ENCODE measurements around the gene SELENOF. TPM values are rescaled to one million over a fixed set of nuclear protein-coding genes. Genes with fewer than 3 reads are reported as not detected.

Gene SELENOF
- total and polyA plus RNA-seq, 10 of the 15 experiments (the other 5 are each of a cell fraction or from before 2014, with no cell fraction given) = 98.7 to 254 (median 172) TPM

DNA sequence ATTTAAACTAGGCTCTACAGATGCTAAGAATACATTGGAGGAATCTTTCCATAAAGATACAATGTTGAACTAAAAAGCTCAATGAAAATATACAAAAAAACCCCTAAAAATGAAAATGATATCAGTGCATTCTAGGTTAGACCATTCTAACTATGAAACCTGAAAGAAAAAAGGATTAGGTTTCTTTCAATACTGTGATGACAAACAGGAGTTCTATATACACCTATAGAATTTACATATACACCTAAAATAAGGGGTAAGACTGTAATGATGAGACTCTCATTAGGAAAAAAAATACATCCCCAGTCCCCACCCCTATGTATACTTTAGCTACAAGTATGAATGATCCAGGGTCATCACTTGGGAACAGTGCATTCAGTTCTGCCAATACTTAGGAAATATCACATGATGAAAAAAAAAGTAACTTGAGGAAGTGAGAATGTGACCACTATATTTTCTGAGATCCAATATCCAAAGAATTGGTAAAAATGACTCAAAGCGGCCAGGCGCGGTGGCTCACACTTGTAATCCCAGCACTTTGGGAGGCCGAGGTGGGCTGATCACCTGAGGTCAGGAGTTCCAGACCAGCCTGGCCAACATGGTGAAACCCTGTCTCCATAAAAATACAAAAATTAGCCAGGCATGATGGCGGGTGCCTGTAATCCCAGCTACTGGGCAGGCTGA, 26.3 kb downstream of the SELENOF start (continued):
- TF ChIP-seq, protein P1, sequence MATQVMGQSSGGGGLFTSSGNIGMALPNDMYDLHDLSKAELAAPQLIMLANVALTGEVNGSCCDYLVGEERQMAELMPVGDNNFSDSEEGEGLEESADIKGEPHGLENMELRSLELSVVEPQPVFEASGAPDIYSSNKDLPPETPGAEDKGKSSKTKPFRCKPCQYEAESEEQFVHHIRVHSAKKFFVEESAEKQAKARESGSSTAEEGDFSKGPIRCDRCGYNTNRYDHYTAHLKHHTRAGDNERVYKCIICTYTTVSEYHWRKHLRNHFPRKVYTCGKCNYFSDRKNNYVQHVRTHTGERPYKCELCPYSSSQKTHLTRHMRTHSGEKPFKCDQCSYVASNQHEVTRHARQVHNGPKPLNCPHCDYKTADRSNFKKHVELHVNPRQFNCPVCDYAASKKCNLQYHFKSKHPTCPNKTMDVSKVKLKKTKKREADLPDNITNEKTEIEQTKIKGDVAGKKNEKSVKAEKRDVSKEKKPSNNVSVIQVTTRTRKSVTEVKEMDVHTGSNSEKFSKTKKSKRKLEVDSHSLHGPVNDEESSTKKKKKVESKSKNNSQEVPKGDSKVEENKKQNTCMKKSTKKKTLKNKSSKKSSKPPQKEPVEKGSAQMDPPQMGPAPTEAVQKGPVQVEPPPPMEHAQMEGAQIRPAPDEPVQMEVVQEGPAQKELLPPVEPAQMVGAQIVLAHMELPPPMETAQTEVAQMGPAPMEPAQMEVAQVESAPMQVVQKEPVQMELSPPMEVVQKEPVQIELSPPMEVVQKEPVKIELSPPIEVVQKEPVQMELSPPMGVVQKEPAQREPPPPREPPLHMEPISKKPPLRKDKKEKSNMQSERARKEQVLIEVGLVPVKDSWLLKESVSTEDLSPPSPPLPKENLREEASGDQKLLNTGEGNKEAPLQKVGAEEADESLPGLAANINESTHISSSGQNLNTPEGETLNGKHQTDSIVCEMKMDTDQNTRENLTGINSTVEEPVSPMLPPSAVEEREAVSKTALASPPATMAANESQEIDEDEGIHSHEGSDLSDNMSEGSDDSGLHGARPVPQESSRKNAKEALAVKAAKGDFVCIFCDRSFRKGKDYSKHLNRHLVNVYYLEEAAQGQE (IDR thresholded peaks at IDR 0.05; ENCODE audit: low read depth, low read length) = no peak
- TF ChIP-seq SMARCA5 (IDR thresholded peaks at IDR 0.05) (no peak), NBN (IDR thresholded peaks at IDR 0.05) (no peak), JUNB (IDR thresholded peaks at IDR 0.05) (peak; percentile 16; the same call in 1 of the 2 replicates), KLF5 (IDR thresholded peaks at IDR 0.05; ENCODE audit: partially characterized antibody) (no peak), IKZF1 (conservative IDR thresholded peaks at IDR 0.05) (no peak)
- TF ChIP-seq, protein P2, sequence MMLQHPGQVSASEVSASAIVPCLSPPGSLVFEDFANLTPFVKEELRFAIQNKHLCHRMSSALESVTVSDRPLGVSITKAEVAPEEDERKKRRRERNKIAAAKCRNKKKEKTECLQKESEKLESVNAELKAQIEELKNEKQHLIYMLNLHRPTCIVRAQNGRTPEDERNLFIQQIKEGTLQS (IDR thresholded peaks at IDR 0.05; ENCODE audit: borderline replicate concordance, extremely low read depth, low read depth, low read length) = no peak
- TF ChIP-seq, protein P3, sequence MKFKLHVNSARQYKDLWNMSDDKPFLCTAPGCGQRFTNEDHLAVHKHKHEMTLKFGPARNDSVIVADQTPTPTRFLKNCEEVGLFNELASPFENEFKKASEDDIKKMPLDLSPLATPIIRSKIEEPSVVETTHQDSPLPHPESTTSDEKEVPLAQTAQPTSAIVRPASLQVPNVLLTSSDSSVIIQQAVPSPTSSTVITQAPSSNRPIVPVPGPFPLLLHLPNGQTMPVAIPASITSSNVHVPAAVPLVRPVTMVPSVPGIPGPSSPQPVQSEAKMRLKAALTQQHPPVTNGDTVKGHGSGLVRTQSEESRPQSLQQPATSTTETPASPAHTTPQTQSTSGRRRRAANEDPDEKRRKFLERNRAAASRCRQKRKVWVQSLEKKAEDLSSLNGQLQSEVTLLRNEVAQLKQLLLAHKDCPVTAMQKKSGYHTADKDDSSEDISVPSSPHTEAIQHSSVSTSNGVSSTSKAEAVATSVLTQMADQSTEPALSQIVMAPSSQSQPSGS (IDR thresholded peaks at IDR 0.05; ENCODE audit: low read length) = no peak
- TF ChIP-seq, protein P4, sequence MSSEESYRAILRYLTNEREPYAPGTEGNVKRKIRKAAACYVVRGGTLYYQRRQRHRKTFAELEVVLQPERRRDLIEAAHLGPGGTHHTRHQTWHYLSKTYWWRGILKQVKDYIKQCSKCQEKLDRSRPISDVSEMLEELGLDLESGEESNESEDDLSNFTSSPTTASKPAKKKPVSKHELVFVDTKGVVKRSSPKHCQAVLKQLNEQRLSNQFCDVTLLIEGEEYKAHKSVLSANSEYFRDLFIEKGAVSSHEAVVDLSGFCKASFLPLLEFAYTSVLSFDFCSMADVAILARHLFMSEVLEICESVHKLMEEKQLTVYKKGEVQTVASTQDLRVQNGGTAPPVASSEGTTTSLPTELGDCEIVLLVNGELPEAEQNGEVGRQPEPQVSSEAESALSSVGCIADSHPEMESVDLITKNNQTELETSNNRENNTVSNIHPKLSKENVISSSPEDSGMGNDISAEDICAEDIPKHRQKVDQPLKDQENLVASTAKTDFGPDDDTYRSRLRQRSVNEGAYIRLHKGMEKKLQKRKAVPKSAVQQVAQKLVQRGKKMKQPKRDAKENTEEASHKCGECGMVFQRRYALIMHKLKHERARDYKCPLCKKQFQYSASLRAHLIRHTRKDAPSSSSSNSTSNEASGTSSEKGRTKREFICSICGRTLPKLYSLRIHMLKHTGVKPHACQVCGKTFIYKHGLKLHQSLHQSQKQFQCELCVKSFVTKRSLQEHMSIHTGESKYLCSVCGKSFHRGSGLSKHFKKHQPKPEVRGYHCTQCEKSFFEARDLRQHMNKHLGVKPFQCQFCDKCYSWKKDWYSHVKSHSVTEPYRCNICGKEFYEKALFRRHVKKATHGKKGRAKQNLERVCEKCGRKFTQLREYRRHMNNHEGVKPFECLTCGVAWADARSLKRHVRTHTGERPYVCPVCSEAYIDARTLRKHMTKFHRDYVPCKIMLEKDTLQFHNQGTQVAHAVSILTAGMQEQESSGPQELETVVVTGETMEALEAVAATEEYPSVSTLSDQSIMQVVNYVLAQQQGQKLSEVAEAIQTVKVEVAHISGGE (CRISPR knock-in tag; IDR thresholded peaks at IDR 0.05) = no peak
- TF ChIP-seq, protein P5, sequence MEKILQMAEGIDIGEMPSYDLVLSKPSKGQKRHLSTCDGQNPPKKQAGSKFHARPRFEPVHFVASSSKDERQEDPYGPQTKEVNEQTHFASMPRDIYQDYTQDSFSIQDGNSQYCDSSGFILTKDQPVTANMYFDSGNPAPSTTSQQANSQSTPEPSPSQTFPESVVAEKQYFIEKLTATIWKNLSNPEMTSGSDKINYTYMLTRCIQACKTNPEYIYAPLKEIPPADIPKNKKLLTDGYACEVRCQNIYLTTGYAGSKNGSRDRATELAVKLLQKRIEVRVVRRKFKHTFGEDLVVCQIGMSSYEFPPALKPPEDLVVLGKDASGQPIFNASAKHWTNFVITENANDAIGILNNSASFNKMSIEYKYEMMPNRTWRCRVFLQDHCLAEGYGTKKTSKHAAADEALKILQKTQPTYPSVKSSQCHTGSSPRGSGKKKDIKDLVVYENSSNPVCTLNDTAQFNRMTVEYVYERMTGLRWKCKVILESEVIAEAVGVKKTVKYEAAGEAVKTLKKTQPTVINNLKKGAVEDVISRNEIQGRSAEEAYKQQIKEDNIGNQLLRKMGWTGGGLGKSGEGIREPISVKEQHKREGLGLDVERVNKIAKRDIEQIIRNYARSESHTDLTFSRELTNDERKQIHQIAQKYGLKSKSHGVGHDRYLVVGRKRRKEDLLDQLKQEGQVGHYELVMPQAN (conservative IDR thresholded peaks at IDR 0.05) = no peak
